ENCODE measurements around the gene FMN1.

DNA sequence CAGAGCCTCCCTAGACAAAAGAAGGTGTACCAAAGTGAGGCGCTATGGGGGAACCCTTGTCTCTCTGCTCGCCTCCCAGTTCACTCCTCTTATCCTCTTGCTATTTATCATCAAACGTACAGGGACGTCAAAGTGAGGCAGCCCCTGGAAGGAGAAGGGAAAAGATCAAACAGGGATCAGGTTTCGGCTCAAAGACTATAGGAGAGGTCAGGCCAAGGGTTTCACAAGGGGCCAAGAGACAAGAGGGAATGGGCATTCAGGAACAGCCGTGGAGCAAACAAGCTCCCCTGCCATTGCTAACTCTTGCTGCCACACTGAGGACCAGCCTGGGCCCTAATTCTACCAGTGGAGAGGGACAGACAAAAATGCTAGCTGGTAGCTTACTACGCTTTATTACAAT, 308.1 kb downstream of the FMN1 start:
- TF ChIP-seq, protein P1, sequence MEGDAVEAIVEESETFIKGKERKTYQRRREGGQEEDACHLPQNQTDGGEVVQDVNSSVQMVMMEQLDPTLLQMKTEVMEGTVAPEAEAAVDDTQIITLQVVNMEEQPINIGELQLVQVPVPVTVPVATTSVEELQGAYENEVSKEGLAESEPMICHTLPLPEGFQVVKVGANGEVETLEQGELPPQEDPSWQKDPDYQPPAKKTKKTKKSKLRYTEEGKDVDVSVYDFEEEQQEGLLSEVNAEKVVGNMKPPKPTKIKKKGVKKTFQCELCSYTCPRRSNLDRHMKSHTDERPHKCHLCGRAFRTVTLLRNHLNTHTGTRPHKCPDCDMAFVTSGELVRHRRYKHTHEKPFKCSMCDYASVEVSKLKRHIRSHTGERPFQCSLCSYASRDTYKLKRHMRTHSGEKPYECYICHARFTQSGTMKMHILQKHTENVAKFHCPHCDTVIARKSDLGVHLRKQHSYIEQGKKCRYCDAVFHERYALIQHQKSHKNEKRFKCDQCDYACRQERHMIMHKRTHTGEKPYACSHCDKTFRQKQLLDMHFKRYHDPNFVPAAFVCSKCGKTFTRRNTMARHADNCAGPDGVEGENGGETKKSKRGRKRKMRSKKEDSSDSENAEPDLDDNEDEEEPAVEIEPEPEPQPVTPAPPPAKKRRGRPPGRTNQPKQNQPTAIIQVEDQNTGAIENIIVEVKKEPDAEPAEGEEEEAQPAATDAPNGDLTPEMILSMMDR (IDR thresholded peaks at IDR 0.05), result no peak
- TF ChIP-seq E2F1 (CRISPR knock-in tag; IDR thresholded peaks at IDR 0.05), result no peak
